ENCODE measurements around the gene RIBC1.
A peak's percentile ranks its signal among the peaks of the same experiment; 100 is the strongest.

Gene RIBC1

GRCh38 chrX:53435997-53436396 lies 13.3 kb downstream of the RIBC1 start:
- Histone ChIP-seq H3K4me1 (ENCODE audit: control insufficient read depth, insufficient read depth, low read length, unreplicated experiment) (peaks cover 10% of the 10 kb centered on the region), H3K27ac (ENCODE audit: low read depth, low read length) (no peak overlapping the region), H3K79me2 (ENCODE audit: control insufficient read depth, insufficient read depth, low read length, unreplicated experiment) (peaks cover 9% of the 10 kb centered on the region), H2AFZ (ENCODE audit: low read length, unreplicated experiment) (no peak overlapping the region), H3K4me3 (ENCODE audit: low read depth, low read length) (no peak overlapping the region), H3K27me3 (ENCODE audit: insufficient read depth, low read length) (no peaks in the 10 kb centered on the region), H3K36me3 (ENCODE audit: insufficient read depth, low read length) (no peaks in the 10 kb centered on the region)

DNA sequence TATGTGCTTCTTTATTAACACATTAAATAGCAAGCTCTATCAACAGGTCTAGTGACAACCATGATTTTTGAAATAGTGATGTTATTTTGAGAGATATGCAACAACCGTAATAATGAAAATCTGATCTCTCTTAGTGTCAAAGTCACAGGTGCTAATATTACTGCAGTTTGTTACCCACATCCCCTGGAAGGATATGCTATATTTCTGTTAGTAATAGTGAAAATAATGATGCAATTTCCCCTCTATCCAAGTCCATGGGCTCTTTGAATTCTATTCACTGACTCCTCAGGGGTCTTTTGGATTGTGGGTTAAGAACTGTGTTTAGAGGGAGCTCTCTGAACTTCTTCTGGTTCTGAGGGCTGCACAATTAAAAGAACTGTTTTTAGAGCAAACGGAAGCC lies 14.5 kb downstream of the RIBC1 start:
- Histone ChIP-seq H3K4me3 (ENCODE audit: low read depth, low read length) (no peak overlapping the region), H3K27me3 (ENCODE audit: insufficient read depth, low read length) (no peaks in the 10 kb centered on the region), H3K36me3 (ENCODE audit: insufficient read depth, low read length) (no peaks in the 10 kb centered on the region), H2AFZ (ENCODE audit: low read length, unreplicated experiment) (no peak overlapping the region), H3K79me2 (ENCODE audit: control insufficient read depth, insufficient read depth, low read length, unreplicated experiment) (peaks cover 9% of the 10 kb centered on the region), H3K27ac (ENCODE audit: low read depth, low read length) (no peak overlapping the region), H3K4me1 (ENCODE audit: control insufficient read depth, insufficient read depth, low read length, unreplicated experiment) (peaks cover 10% of the 10 kb centered on the region)

- Histone ChIP-seq H3K36me3 (ENCODE audit: insufficient read depth, low read length) (no peaks in the 10 kb centered on the region), H3K4me1 (ENCODE audit: control insufficient read depth, insufficient read depth, low read length, unreplicated experiment) (peaks cover 10% of the 10 kb centered on the region), H3K27me3 (ENCODE audit: insufficient read depth, low read length) (no peaks in the 10 kb centered on the region), H2AFZ (ENCODE audit: low read length, unreplicated experiment) (no peak overlapping the region), H3K27ac (ENCODE audit: low read depth, low read length) (no peak overlapping the region), H3K4me3 (ENCODE audit: low read depth, low read length) (no peak overlapping the region), H3K79me2 (ENCODE audit: control insufficient read depth, insufficient read depth, low read length, unreplicated experiment) (peaks cover 8% of the 10 kb centered on the region)
Observed at GRCh38 chrX:53438174-53438831, 15.6 kb downstream of the RIBC1 start.

DNA sequence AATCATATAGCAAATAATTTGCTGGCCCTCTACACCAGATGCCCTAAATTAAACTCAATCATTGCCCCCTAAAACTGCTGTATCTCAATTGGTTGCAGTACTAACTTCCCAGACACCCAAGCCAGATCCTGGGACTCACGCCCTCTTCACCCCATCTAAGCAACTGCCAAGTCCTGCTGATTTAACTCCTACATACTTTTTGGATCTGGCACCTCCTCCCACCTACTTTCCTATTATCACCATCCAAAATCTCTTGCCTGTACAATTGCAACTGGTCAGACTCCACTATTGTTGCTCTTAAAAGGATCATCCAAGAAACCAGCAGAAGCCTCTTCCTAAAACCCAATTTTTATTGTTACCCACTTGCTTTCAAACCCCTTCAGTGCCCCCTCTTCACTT lies 16.2 kb downstream of the RIBC1 start:
- Histone ChIP-seq H2AFZ (ENCODE audit: low read length, unreplicated experiment) (no peak overlapping the region), H3K4me1 (ENCODE audit: control insufficient read depth, insufficient read depth, low read length, unreplicated experiment) (peaks cover 10% of the 10 kb centered on the region), H3K27me3 (ENCODE audit: insufficient read depth, low read length) (no peaks in the 10 kb centered on the region), H3K36me3 (ENCODE audit: insufficient read depth, low read length) (no peaks in the 10 kb centered on the region), H3K27ac (ENCODE audit: low read depth, low read length) (no peak overlapping the region), H3K79me2 (ENCODE audit: control insufficient read depth, insufficient read depth, low read length, unreplicated experiment) (peaks cover 3% of the 10 kb centered on the region), H3K4me3 (ENCODE audit: low read depth, low read length) (no peak overlapping the region)

GRCh38 chrX:53440101-53440500 lies 17.4 kb downstream of the RIBC1 start:
- no peaks in the 10 kb centered on the region for H3K79me2 ChIP-seq (ENCODE audit: control insufficient read depth, insufficient read depth, low read length, unreplicated experiment)
- no peaks in the 10 kb centered on the region for H3K36me3 ChIP-seq (ENCODE audit: insufficient read depth, low read length)
- no peaks in the 10 kb centered on the region for H3K27me3 ChIP-seq (ENCODE audit: insufficient read depth, low read length)
- peak overlapping the region; percentile 60 for H3K27ac ChIP-seq (ENCODE audit: low read depth, low read length)
- H3K4me3 ChIP-seq (ENCODE audit: low read depth, low read length) = peak overlapping the region; percentile 74
- H3K4me1 ChIP-seq (ENCODE audit: control insufficient read depth, insufficient read depth, low read length, unreplicated experiment) = peaks cover 6% of the 10 kb centered on the region
- peak overlapping the region; percentile 4 for H2AFZ ChIP-seq (ENCODE audit: low read length, unreplicated experiment)

DNA sequence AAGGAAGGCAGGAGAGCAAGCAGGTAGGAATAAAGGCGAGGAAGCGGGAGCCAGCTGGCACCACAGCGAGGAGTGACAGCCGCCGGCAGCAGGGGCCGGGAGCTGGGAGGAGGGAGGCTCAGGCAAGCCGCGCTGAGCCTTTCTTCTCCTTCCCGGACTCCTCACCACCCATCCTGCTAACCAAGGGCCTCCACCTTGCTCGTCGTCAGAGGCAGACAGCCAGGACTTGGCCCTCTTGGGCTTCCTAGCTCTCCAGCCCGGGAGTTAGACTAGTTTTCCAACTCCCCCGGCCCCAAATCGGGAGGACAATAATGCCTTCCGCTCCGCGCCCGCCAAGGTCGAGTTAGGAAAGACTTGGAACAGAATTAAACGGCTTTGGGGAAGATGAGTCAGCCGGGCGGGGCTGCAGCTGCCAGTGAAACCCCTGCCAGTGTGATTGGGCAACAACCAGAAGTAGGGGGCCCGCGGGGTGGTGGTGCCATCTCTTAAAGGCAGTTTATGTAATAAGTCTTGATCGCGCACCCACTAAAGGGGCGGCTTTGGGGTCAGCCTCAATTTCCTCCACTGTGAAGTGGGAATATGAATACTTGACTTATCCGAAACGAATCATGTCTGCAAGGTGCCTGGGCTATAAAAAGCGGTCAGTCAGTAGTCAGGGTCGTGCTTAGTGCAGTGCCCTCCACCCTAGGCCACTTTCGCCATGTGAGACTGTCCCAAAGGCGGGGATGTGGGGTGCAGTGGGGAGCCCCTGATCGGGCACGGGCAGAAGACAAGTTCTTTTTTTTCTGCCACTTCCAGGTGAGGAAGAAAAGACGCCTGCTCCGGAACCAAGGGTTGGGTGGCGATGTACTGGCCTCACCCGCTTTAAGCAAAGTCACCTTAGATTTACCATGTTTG lies 18.2 kb downstream of the RIBC1 start:
- peak overlapping the region; percentile 60 for H3K27ac ChIP-seq (ENCODE audit: low read depth, low read length)

DNA sequence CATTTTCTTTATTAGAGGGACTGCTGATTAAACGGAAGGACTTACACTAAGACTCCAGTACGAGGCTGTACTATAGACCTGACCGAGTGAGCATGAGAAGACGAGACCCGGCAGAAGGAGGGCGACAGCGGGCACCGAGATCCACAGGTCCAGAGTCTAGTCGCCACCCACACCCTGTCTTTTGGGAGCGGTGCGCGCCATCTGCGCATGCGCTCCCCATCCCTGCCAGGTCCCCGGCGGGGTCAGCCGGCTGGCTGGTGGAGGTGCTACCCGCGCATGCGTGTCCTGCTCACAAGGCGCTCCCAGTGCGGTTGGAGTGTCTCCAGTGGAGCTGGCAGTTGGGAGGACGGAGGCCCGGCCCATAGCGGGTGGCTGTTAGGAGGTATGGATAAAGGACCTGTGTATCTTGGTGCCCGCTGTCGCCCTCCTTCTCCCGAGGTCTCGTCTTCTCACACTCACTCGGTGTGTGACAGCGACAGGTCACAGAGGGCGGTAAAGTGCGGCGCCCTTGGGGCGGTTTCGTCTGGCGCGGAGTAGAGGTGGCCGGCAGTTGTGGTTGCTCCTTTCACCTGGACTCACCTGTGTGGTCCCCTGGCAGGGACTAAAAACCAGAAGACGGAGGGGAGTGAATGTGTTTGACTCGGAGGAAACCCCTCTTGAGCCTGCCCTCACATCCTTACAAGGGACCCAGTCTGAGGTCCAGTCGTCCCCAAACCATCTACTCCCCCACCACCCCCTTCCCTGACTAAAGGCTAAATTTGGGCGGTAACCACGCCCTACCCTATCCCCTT lies 19.1 kb downstream of the RIBC1 start:
- Histone ChIP-seq H3K36me3 (ENCODE audit: insufficient read depth, low read length) (no peaks in the 10 kb centered on the region), H3K4me3 (ENCODE audit: low read depth, low read length) (peak overlapping the region; percentile 74), H2AFZ (ENCODE audit: low read length, unreplicated experiment) (peak overlapping the region; percentile 62), H3K4me1 (ENCODE audit: control insufficient read depth, insufficient read depth, low read length, unreplicated experiment) (peaks cover 6% of the 10 kb centered on the region), H3K79me2 (ENCODE audit: control insufficient read depth, insufficient read depth, low read length, unreplicated experiment) (no peaks in the 10 kb centered on the region), H3K27ac (ENCODE audit: low read depth, low read length) (no peak overlapping the region), H3K27me3 (ENCODE audit: insufficient read depth, low read length) (no peaks in the 10 kb centered on the region)

More for the DNA sequence above, 18.2 kb downstream of the RIBC1 start:
- Histone ChIP-seq H3K27me3 (ENCODE audit: insufficient read depth, low read length) (no peaks in the 10 kb centered on the region), H3K79me2 (ENCODE audit: control insufficient read depth, insufficient read depth, low read length, unreplicated experiment) (no peaks in the 10 kb centered on the region), H3K36me3 (ENCODE audit: insufficient read depth, low read length) (no peaks in the 10 kb centered on the region), H3K4me3 (ENCODE audit: low read depth, low read length) (peak overlapping the region; percentile 74), H3K4me1 (ENCODE audit: control insufficient read depth, insufficient read depth, low read length, unreplicated experiment) (peaks cover 6% of the 10 kb centered on the region), H2AFZ (ENCODE audit: low read length, unreplicated experiment) (peak overlapping the region; percentile 4)

DNA sequence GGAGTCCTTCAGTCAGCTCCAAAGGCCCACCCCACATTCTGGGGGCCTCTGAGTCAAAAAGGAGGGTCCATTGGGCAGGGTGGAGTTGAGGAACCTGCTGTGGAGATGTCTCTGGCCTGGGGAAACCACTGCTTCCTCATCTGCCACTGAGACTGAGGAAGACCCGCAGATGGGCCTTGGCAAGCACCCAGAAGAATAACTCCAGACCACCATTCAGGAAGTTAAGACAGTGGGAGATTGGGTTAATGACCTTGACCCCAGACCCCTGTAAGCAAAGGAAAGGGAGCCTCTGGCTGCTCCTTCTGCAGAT lies 19.6 kb downstream of the RIBC1 start:
- peak overlapping the region; percentile 74 for H3K4me3 ChIP-seq (ENCODE audit: low read depth, low read length)
- no peaks in the 10 kb centered on the region for H3K27me3 ChIP-seq (ENCODE audit: insufficient read depth, low read length)
- no peaks in the 10 kb centered on the region for H3K79me2 ChIP-seq (ENCODE audit: control insufficient read depth, insufficient read depth, low read length, unreplicated experiment)
- peaks cover 6% of the 10 kb centered on the region for H3K4me1 ChIP-seq (ENCODE audit: control insufficient read depth, insufficient read depth, low read length, unreplicated experiment)
- no peaks in the 10 kb centered on the region for H3K36me3 ChIP-seq (ENCODE audit: insufficient read depth, low read length)
- no peak overlapping the region for H3K27ac ChIP-seq (ENCODE audit: low read depth, low read length)
- no peak overlapping the region for H2AFZ ChIP-seq (ENCODE audit: low read length, unreplicated experiment)

DNA sequence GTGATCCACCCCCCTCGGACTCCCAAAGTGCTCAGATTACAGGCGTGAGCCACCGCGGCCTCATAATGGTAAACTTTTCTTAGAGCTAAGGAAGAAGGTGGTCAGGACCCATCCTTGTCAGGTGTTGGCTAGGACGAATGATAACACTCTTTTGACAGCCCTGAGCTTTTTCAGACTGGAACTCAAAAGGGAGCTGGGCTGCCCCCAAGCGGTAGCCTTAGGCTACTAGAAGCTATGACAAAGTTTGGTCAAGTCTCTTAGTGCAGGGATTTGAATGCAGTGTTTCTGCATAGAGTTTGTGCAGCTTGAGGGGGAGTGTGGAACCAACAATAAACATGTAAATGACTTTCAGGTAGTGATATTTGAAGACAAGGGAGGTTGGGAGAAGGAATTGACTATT lies 23.3 kb downstream of the RIBC1 start:
- Histone ChIP-seq H3K27ac (ENCODE audit: low read depth, low read length) (no peak overlapping the region), H3K36me3 (ENCODE audit: insufficient read depth, low read length) (no peaks in the 10 kb centered on the region), H3K27me3 (ENCODE audit: insufficient read depth, low read length) (no peaks in the 10 kb centered on the region), H3K4me1 (ENCODE audit: control insufficient read depth, insufficient read depth, low read length, unreplicated experiment) (no peaks in the 10 kb centered on the region), H3K79me2 (ENCODE audit: control insufficient read depth, insufficient read depth, low read length, unreplicated experiment) (no peaks in the 10 kb centered on the region), H3K4me3 (ENCODE audit: low read depth, low read length) (no peak overlapping the region), H2AFZ (ENCODE audit: low read length, unreplicated experiment) (no peak overlapping the region)

GRCh38 chrX:53447441-53447840 lies 24.8 kb downstream of the RIBC1 start:
- Histone ChIP-seq H3K36me3 (ENCODE audit: insufficient read depth, low read length) (no peaks in the 10 kb centered on the region), H2AFZ (ENCODE audit: low read length, unreplicated experiment) (no peak overlapping the region), H3K4me1 (ENCODE audit: control insufficient read depth, insufficient read depth, low read length, unreplicated experiment) (no peaks in the 10 kb centered on the region)

More at GRCh38 chrX:53447441-53447840, 24.8 kb downstream of the RIBC1 start:
- no peak overlapping the region for H3K27ac ChIP-seq (ENCODE audit: low read depth, low read length)
- H3K4me3 ChIP-seq (ENCODE audit: low read depth, low read length) = no peak overlapping the region
- no peaks in the 10 kb centered on the region for H3K79me2 ChIP-seq (ENCODE audit: control insufficient read depth, insufficient read depth, low read length, unreplicated experiment)
- no peaks in the 10 kb centered on the region for H3K27me3 ChIP-seq (ENCODE audit: insufficient read depth, low read length)
